Thymus (tissue), 11 donors: ENCODE measurements around the gene ITGA6. TPM values are rescaled to one million over a fixed set of nuclear protein-coding genes. Genes with fewer than 3 reads are reported as not detected.

Experiments
- DNase-seq, 9 donors: peaks; one replicate each; pipeline ENCODE4 v3.0.0-alpha.2; 2013; ENCODE audit warnings: low spot score in 9 of 9, low read depth in 6 of 9, missing footprints in 1 of 9
- H3K27ac ChIP-seq, 2 donors: one replicate each; pipeline ENCODE4 v1.5.1; 2013; ENCODE audit warnings: control low read depth in 1 of 2, low read depth in 1 of 2, low read length in 1 of 2, mild to moderate bottlenecking in 1 of 2, moderate library complexity in 1 of 2
- H3K27me3 ChIP-seq, 2 donors: one replicate each; pipeline ENCODE4 v1.5.1; 2013; ENCODE audit warnings: low read length in 1 of 2; ENCODE audit not compliant: control insufficient read depth in 2 of 2, insufficient read depth in 1 of 2
- H3K36me3 ChIP-seq, 2 donors: one replicate each; pipeline ENCODE4 v1.5.1; 2013; ENCODE audit warnings: low read length in 1 of 2, mild to moderate bottlenecking in 1 of 2, moderate library complexity in 1 of 2; ENCODE audit not compliant: control insufficient read depth in 2 of 2, insufficient read depth in 2 of 2
- H3K4me1 ChIP-seq, 2 donors: one replicate each; pipeline ENCODE4 v1.5.1; 2013; ENCODE audit warnings: low read length in 2 of 2; ENCODE audit not compliant: control insufficient read depth in 2 of 2, insufficient read depth in 2 of 2
- H3K4me3 ChIP-seq, 2 donors: one replicate each; pipeline ENCODE4 v1.5.1; 2013; ENCODE audit warnings: low read length in 2 of 2, control low read depth in 1 of 2, mild to moderate bottlenecking in 1 of 2
- H3K9me3 ChIP-seq, 2 donors: one replicate each; pipeline ENCODE4 v1.5.1; 2013; ENCODE audit warnings: low read length in 1 of 2, mild to moderate bottlenecking in 1 of 2; ENCODE audit not compliant: control insufficient read depth in 2 of 2, insufficient read depth in 1 of 2
- WGBS: extraction: QIAGEN DNeasy Blood & Tissue Kit; methylation state at CpG from one replicate; pipeline ENCODE4 v1.1.7; 2013; 5-methylcytosine and 5-hydroxymethylcytosine counted together
- polyA plus RNA-seq: library from polyadenylated mRNA; stranded (reverse); fragments of 200-250 nt; gene quantifications from one replicate; pipeline ENCODE4 v1.2.3, GENCODE V29; 2013
- total RNA-seq: library from RNA; stranded (reverse); fragments of 120-200 nt; gene quantifications from one replicate; pipeline ENCODE4 v1.2.4, GENCODE V29; 2013
- donor health status: healthy.

The ITGA6 gene
- total and polyA plus RNA-seq, 2 donors: 27.3 to 38.2 TPM

DNA sequence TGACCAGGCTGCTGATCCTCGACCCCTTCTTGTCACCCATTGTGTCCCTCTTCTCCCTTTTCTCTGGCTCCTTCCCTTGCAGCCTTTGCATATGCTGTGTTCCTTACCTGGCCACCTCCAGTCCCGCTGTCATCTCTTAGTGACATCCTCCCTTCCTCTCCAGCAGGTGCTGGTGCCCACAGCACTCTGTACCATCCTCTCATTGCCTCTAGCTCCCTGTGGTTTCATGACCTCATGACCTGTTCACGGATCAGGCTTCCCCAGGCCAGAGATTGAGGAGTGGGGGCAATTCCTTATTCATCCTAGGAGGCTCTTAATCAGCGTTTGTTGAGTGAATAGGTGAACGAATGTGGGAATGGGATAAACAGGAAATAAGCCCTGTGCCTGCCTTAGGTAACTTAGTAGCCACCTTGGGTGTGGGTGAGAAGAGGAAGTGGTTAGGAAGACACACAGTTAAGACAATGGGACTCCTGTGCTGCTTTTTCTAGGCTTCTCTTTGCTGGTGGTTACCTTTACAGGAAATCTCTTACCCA, 35.5 kb downstream of the ITGA6 start:
- no peaks in the 10 kb centered on the region for H3K9me3 ChIP-seq
- H3K36me3 ChIP-seq: peaks cover 4 to 6% of the 10 kb centered on the region in 2 donors
- WGBS: 22% methylated on average over 5 of the region's 5 CpGs
- no peak overlapping the region for H3K4me3 ChIP-seq
- peak; percentile 58 to 92 (median 80) for DNase-seq
- H3K4me1 ChIP-seq: peaks cover 35 to 54% of the 10 kb centered on the region in 2 donors
- peak overlapping the region; percentile 19 to 79 for H3K27ac ChIP-seq
- H3K27me3 ChIP-seq: no peaks in the 10 kb centered on the region

DNA sequence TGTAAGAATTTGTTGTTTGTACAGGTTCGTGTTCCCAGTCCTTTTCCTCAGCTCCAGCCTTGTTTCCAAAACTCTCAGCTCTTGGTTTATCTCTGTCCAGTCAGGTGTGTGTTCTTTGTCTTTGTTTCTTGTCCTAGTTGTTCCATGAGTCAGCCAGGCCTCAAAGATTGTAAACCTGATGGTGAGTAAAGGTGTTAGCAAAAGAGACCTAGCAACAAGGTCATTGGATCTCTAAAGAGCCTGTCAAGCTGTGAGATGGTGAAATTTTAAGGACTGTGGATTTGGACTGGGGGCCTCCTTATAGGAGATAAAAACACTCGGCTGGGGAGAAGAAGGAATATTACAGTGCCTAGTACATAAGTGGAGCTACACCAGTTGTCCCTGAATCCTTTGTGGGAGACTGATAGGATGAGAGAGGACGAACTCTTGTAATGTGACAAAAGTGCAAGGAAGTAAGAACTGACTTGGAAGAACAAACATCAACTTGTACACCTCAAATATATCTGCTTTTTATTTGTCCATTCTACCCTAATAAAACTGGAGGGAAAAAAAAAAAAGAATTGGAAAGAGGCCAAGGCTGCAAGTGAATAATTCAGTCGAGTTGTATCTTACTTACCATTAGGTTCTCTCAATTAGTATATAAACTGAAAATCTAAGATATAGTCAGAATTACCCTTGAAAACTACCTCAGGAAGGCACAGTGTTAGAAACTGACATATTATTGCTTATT, 37.2 kb downstream of the ITGA6 start:
- DNase-seq: no peak
- Histone ChIP-seq H3K9me3 (no peaks in the 10 kb centered on the region), H3K36me3 (peaks cover 4 to 6% of the 10 kb centered on the region in 2 donors), H3K4me1 (peaks cover 33 to 44% of the 10 kb centered on the region in 2 donors), H3K27me3 (no peaks in the 10 kb centered on the region), H3K4me3 (no peak overlapping the region), H3K27ac (no peak overlapping the region)
- WGBS: 83% methylated on average over 4 of the region's 4 CpGs

DNA sequence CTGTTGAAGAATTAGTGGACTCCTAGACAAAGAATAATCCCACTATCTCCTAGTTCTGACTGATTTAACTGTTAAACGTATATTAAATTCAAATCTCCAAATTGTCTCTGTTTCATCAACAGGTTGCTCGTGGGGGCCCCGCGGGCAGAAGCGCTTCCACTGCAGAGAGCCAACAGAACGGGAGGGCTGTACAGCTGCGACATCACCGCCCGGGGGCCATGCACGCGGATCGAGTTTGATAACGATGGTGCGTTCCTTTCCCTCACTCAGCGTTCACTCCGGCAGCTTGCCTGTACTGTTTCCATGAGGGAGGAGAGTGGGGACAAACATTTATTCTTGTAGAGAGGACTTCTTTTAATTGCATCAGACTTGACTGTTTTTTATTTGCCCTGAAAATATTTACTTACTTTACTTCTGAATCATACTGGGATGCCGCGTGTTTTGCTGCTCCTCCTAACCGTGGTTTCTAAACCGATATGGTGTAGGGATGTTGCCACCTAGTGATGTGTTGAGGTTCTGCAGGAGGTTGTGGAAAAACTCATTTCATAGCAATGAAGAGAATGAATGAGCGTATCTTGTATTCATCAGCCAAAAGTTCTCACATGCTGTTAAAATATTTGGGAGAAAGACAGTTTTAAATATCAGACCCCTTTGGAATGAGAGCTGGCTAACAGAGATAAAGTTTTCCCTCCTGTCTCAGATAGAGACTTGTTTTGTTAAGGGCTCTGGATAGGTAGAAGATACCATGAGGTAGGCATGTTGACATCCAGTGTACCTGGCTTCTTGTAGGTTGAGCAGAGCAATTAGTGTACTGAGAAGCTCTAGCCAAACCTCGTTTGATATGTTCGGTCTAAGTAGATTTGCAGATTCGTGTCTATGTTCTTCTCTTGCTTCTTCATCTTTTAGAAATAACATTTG, 38.3 kb downstream of the ITGA6 start:
- Histone ChIP-seq H3K27me3 (no peaks in the 10 kb centered on the region), H3K27ac (no peak overlapping the region), H3K36me3 (peaks cover 4 to 6% of the 10 kb centered on the region in 2 donors), H3K4me3 (no peak overlapping the region), H3K4me1 (peaks cover 33 to 44% of the 10 kb centered on the region in 2 donors), H3K9me3 (no peaks in the 10 kb centered on the region)
- WGBS: 76% methylated on average over 24 of the region's 24 CpGs
- peak in 8 of 9 donors; percentile 57 to 88 (median 74) for DNase-seq

DNA sequence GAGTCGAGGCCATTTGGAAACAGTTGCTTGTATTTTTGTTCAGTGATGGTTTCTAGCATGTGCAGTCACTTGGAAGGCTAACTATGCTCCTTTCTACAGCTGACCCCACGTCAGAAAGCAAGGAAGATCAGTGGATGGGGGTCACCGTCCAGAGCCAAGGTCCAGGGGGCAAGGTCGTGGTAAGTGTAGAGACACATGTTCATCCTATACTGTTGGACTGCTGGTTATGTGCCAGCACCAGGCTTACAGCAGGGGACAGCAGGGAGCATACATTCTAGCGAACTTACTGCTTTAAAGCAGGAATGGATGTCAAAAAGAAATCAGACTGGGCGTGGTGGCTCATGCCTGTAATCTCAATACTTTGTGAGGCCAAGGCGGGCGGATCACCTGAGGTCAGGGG, 40.0 kb downstream of the ITGA6 start:
- H3K27me3 ChIP-seq: no peaks in the 10 kb centered on the region
- no peak overlapping the region for H3K27ac ChIP-seq
- peaks cover 7 to 13% of the 10 kb centered on the region in 2 donors for H3K36me3 ChIP-seq
- DNase-seq: no peak
- no peaks in the 10 kb centered on the region for H3K9me3 ChIP-seq
- peaks cover 24 to 41% of the 10 kb centered on the region in 2 donors for H3K4me1 ChIP-seq
- H3K4me3 ChIP-seq: no peak overlapping the region
- 92% methylated on average over 8 of the region's 8 CpGs for WGBS

DNA sequence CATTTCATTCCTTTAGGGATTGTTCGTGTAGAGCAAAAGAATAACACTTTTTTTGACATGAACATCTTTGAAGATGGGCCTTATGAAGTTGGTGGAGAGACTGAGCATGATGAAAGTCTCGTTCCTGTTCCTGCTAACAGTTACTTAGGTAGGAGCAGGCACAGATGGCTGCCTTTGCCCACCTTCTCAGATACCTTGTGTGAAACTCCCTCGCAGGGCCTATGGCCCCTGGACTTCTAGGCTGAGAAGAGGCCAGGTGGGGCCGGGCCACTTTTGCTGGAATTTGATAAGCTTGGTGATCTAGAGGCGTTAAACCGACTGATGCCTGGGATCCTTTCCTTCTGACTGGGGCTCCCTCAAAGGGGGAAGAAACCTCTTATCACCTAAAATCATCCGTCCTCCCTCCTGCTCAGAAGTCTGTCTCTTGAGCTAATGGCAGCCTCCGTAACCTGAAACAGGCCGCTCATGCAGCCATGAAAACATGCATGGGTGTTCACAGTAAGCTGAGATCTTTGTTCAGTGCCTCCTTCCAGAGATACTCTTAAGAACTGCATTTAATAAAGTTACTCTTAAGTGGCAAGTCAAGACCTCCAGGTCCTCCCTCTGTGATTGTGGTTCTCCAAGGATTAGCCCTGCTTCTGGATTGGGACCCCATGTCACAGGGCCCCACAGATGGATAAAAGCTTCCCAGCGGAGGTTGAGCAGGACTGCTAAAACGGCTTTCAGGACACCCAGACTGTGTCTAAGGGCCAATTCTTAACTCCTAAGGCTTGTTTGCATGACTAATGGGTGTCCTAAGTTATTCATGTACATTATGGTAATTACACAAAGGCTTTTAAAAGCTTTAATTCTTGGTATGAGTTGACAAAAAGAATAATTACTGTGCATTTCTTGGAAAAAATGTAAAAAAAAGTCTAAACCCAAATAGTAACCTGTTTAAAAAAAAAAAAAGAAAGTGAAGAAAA, 43.9 kb downstream of the ITGA6 start:
- WGBS: 95% methylated on average over 11 of the region's 11 CpGs
- Histone ChIP-seq H3K9me3 (no peaks in the 10 kb centered on the region), H3K4me3 (no peak overlapping the region), H3K27me3 (no peaks in the 10 kb centered on the region), H3K4me1 (peaks cover 0 to 14% of the 10 kb centered on the region in 2 donors), H3K27ac (no peak overlapping the region), H3K36me3 (peaks cover 14 to 25% of the 10 kb centered on the region in 2 donors)
- DNase-seq: no peak

DNA sequence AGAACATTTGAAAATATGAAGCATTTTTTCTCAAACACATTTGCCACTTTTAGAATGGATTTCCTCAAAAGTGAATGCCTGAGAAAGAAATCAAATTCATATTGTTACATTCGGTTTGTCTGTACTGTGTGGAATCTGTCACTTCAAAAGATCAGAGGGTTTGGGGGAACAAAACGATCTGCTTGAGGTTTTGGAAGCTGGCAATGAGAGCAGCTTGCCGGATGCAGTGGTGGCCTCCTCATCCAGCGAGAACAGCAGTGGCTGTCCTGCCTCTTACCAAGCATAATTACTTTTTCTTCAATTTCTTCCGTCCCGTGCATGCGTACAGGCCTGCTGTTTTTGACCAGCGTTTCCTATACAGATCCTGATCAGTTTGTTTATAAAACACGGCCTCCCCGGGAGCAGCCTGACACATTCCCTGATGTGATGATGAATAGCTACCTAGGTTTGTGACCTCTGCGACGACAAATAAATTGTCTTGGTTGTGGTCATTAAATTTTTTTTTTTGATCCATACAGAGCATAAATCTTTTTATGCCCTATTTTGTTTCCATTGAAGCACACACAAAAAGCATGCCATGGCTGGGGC, 45.2 kb downstream of the ITGA6 start:
- WGBS: 79% methylated on average over 12 of the region's 12 CpGs
- Histone ChIP-seq H3K4me3 (no peak overlapping the region), H3K27me3 (no peaks in the 10 kb centered on the region), H3K4me1 (peaks cover 0 to 14% of the 10 kb centered on the region in 2 donors), H3K27ac (no peak overlapping the region), H3K36me3 (peaks cover 13 to 23% of the 10 kb centered on the region in 2 donors), H3K9me3 (no peaks in the 10 kb centered on the region)
- DNase-seq: peak in 2 of 9 donors; percentile 18 to 56

DNA sequence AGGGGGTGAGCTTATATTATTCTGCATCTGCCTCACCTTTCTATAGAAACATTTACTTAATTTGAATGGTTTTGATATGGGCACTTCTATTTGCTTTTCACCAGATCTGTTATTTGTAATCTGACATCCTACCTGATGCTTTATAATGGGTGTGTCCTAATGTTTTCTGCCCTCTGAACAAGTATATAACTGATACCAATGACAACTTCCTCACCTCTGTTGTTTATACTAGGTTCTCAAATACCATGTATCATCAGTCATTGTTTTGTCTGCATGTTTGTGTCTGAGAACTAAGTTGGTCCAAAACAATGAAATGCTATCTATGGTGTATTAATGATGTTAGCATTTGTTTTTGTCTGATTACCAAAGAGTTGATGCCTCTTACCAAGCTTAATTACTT, 45.8 kb downstream of the ITGA6 start:
- DNase-seq: no peak
- Histone ChIP-seq H3K36me3 (peaks cover 13 to 27% of the 10 kb centered on the region in 2 donors), H3K4me3 (no peak overlapping the region), H3K4me1 (peaks cover 0 to 14% of the 10 kb centered on the region in 2 donors), H3K27ac (no peak overlapping the region), H3K9me3 (no peaks in the 10 kb centered on the region), H3K27me3 (no peaks in the 10 kb centered on the region)

DNA sequence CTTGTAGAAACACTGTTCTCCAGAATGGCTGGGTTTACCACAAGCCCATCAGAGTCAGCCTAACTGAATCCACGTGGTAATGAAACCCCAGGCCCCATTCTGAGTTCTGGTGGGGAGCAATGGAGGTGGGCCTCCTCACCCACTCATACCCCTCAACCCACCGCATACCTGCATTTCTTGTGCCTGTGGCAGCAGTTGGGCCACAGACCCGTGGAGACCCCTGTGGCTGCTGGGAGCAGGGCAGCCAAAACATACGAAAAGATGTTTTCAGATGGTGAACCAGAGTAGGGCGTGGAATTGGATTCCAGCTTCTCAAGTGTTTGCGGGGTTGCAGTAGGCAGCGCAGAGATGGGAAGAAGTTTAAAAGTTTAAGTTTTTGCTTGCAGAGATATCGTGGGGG, 51.0 kb downstream of the ITGA6 start:
- H3K27ac ChIP-seq: no peak overlapping the region
- peaks cover 21 to 40% of the 10 kb centered on the region in 2 donors for H3K36me3 ChIP-seq

More for the DNA sequence above, 51.0 kb downstream of the ITGA6 start:
- 96% methylated on average over 8 of the region's 8 CpGs for WGBS
- Histone ChIP-seq H3K9me3 (no peaks in the 10 kb centered on the region), H3K4me3 (no peak overlapping the region), H3K4me1 (no peaks in the 10 kb centered on the region), H3K27me3 (no peaks in the 10 kb centered on the region)
- no peak for DNase-seq
